H9 (cell line): ENCODE results near the gene TFF2. TPM values are rescaled to one million over a fixed set of nuclear protein-coding genes. Genes with fewer than 3 reads are reported as not detected.

ENCODE experiments used
- DNase-seq: peaks from one replicate; pipeline ENCODE4 v3.0.0-alpha.2; 2017
- H2AFZ ChIP-seq: one replicate; pipeline ENCODE4 v1.6.1; 2013; ENCODE audit warnings: mild to moderate bottlenecking, low read length, control low read depth, moderate library complexity
- H2AK5ac ChIP-seq: 2 replicates; pipeline ENCODE4 v1.6.1; 2013; ENCODE audit warnings: low read length, control low read depth, mixed read lengths; ENCODE audit not compliant: insufficient read length
- H2BK120ac ChIP-seq: one replicate; pipeline ENCODE4 v1.6.1; 2013; ENCODE audit warnings: low read depth, mild to moderate bottlenecking, low read length, control low read depth, inconsistent platforms; ENCODE audit not compliant: poor library complexity, severe bottlenecking
- H2BK12ac ChIP-seq: 2 replicates; pipeline ENCODE4 v1.6.1; 2013; ENCODE audit warnings: low read length, control low read depth, mixed read lengths, low read depth; ENCODE audit not compliant: insufficient read length
- H2BK15ac ChIP-seq: 2 replicates; pipeline ENCODE4 v1.6.1; 2013; ENCODE audit warnings: low read depth, low read length, control low read depth
- H2BK20ac ChIP-seq: one replicate; pipeline ENCODE4 v1.6.1; 2013; ENCODE audit warnings: low read depth, mild to moderate bottlenecking, low read length, control low read depth, inconsistent platforms; ENCODE audit not compliant: poor library complexity, severe bottlenecking
- H2BK5ac ChIP-seq: 2 replicates; pipeline ENCODE4 v1.6.1; 2013; ENCODE audit warnings: low read length, control low read depth, mixed read lengths; ENCODE audit not compliant: insufficient read length
- H3K14ac ChIP-seq: 2 replicates; pipeline ENCODE4 v1.6.1; 2013; ENCODE audit warnings: low read length, control low read depth; ENCODE audit not compliant: insufficient read depth
- H3K18ac ChIP-seq: 2 replicates; pipeline ENCODE4 v1.6.1; 2013; ENCODE audit warnings: low read depth, mild to moderate bottlenecking, mixed read lengths, low read length, control low read depth; ENCODE audit not compliant: insufficient read length
- H3K23ac ChIP-seq: 2 replicates; pipeline ENCODE4 v1.6.1; 2013; ENCODE audit warnings: low read length, control low read depth, mixed read lengths, low read depth; ENCODE audit not compliant: insufficient read length
- H3K23me2 ChIP-seq: 2 replicates; pipeline ENCODE4 v1.6.1; 2013; ENCODE audit warnings: low read depth, mild to moderate bottlenecking, mixed read lengths, low read length, control low read depth; ENCODE audit not compliant: insufficient read length, poor library complexity, severe bottlenecking
- H3K27ac ChIP-seq: 2 replicates; pipeline ENCODE4 v1.5.1; 2013; ENCODE audit warnings: low read length, control low read depth, mixed read lengths, low read depth; ENCODE audit not compliant: insufficient read length
- H3K27me3 ChIP-seq: 2 replicates; pipeline ENCODE4 v1.6.1; 2013; ENCODE audit warnings: low read length, control low read depth, inconsistent platforms; ENCODE audit not compliant: insufficient read depth
- H3K4ac ChIP-seq: 2 replicates; pipeline ENCODE4 v1.6.1; 2013; ENCODE audit warnings: low read depth, mild to moderate bottlenecking, control low read depth, inconsistent platforms, low read length, moderate library complexity
- H3K4me1 ChIP-seq: 2 replicates; pipeline ENCODE4 v1.6.1; 2013; ENCODE audit warnings: low read length, control low read depth, inconsistent platforms; ENCODE audit not compliant: insufficient read depth
- H3K4me2 ChIP-seq: 2 replicates; pipeline ENCODE4 v1.6.1; 2013; ENCODE audit warnings: low read length, control low read depth, mixed read lengths; ENCODE audit not compliant: insufficient read length, insufficient read depth
- H3K56ac ChIP-seq: 2 replicates; pipeline ENCODE4 v1.6.1; 2013; ENCODE audit warnings: low read depth, mild to moderate bottlenecking, mixed read lengths, low read length, control low read depth; ENCODE audit not compliant: insufficient read length
- H3K79me1 ChIP-seq: 2 replicates; pipeline ENCODE4 v1.6.1; 2013; ENCODE audit warnings: low read depth, mild to moderate bottlenecking, moderate library complexity, low read length, control low read depth, inconsistent platforms; ENCODE audit not compliant: insufficient read depth, poor library complexity, severe bottlenecking
- H3K79me2 ChIP-seq: 2 replicates; pipeline ENCODE4 v1.6.1; 2013; ENCODE audit warnings: low read length, control low read depth, inconsistent platforms; ENCODE audit not compliant: insufficient read depth
- H3K9ac ChIP-seq: 2 replicates; pipeline ENCODE4 v1.6.1; 2013; ENCODE audit warnings: low read length, control low read depth, mixed read lengths; ENCODE audit not compliant: insufficient read length; ENCODE audit errors: extremely low read depth
- H3K9me3 ChIP-seq: one replicate; pipeline ENCODE4 v1.6.1; 2013; ENCODE audit warnings: low read depth, low read length, inconsistent platforms; ENCODE audit not compliant: control insufficient read depth
- H3T11ph ChIP-seq: one replicate; pipeline ENCODE4 v1.6.1; 2013; ENCODE audit warnings: mild to moderate bottlenecking, low read length, control low read depth, inconsistent platforms
- H4K20me1 ChIP-seq: one replicate; pipeline ENCODE4 v1.6.1; 2013; ENCODE audit not compliant: control insufficient read depth, insufficient read length, insufficient read depth
- H4K5ac ChIP-seq: 2 replicates; pipeline ENCODE4 v1.6.1; 2013; ENCODE audit warnings: low read depth, mild to moderate bottlenecking, mixed read lengths, low read length, control low read depth; ENCODE audit not compliant: insufficient read length
- H4K8ac ChIP-seq: replicated peaks from 2 replicates; pipeline ENCODE4 v1.6.1; 2013; ENCODE audit warnings: low read length, control low read depth, mixed read lengths, low read depth; ENCODE audit not compliant: insufficient read length
- H4K91ac ChIP-seq: 2 replicates; pipeline ENCODE4 v1.6.1; 2013; ENCODE audit warnings: low read depth, mild to moderate bottlenecking, moderate library complexity, mixed read lengths, low read length, control low read depth; ENCODE audit not compliant: insufficient read length
- H3K27ac Mint-ChIP-seq, 3 experiments: 2 replicates in 2 of 3; 3 replicates in 1 of 3; pipeline ENCODE4 v1.8.0; 2020 to 2021; ENCODE audit warnings: mixed read lengths in 3 of 3, mild to moderate bottlenecking in 1 of 3, moderate library complexity in 1 of 3
- H3K27me3 Mint-ChIP-seq: 2 replicates; pipeline ENCODE4 v1.8.0; 2021; ENCODE audit warnings: low read depth, mild to moderate bottlenecking, moderate library complexity, mixed read lengths
- H3K36me3 Mint-ChIP-seq, 3 experiments: 2 replicates in 2 of 3; 3 replicates in 1 of 3; pipeline ENCODE4 v1.8.0; 2020 to 2021; ENCODE audit warnings: low read depth in 3 of 3, mixed read lengths in 3 of 3; ENCODE audit not compliant: insufficient read depth in 1 of 3
- H3K4me1 Mint-ChIP-seq, 2 experiments: 2 replicates each; pipeline ENCODE4 v1.8.0; 2020; ENCODE audit warnings: mixed read lengths in 2 of 2
- H3K4me3 Mint-ChIP-seq, 2 experiments: 2 replicates in 1 of 2; 3 replicates in 1 of 2; pipeline ENCODE4 v1.8.0; 2020 to 2021; ENCODE audit warnings: mild to moderate bottlenecking in 2 of 2, mixed read lengths in 2 of 2, moderate library complexity in 1 of 2
- H3K9me3 Mint-ChIP-seq, 2 experiments: 2 replicates in 1 of 2; 3 replicates in 1 of 2; pipeline ENCODE4 v1.8.0; 2020; ENCODE audit warnings: mild to moderate bottlenecking in 2 of 2, mixed read lengths in 2 of 2, moderate library complexity in 1 of 2
- CTCF ChIP-seq: fragments of 200-600 bp; sonication (generic); conservative IDR thresholded peaks from 3 replicates; pipeline ENCODE4 v1.8.0; 2021; ENCODE audit warnings: antibody characterized with exemption, mild to moderate bottlenecking
- WGBS: extraction: QIAGEN DNeasy Blood & Tissue Kit; methylation state at CpG from one replicate; pipeline ENCODE4 v1.1.7; 2013; ENCODE audit warnings: missing lambda C conversion rate, low lambda C conversion rate, mixed read lengths; ENCODE audit not compliant: insufficient read length; ENCODE audit errors: extremely low coverage; 5-methylcytosine and 5-hydroxymethylcytosine counted together
- total RNA-seq: library from RNA; stranded (reverse); gene quantifications from 2 replicates; pipeline ENCODE4 v1.2.1, GENCODE V29; 2021

Gene TFF2
- total RNA-seq, 1 experiment from 2014 or later = not detected

- no peak overlapping the region for H3K9ac ChIP-seq
- no peak overlapping the region for H3K4me2 ChIP-seq
- H3K36me3 Mint-ChIP-seq = no peaks in the 10 kb centered on the region
- no peak for TF ChIP-seq CTCF
- H3K23me2 ChIP-seq = no peaks in the 10 kb centered on the region
- no peak overlapping the region for H2BK5ac ChIP-seq
- H3K27ac ChIP-seq = no peak overlapping the region
- no peak overlapping the region for H2AFZ ChIP-seq
- H3K27me3 ChIP-seq = no peaks in the 10 kb centered on the region
- no peak overlapping the region for H2BK12ac ChIP-seq
- H3K4ac ChIP-seq = no peak overlapping the region
- DNase-seq = no peak
- no peaks in the 10 kb centered on the region for H4K20me1 ChIP-seq
- no peak overlapping the region for H2BK20ac ChIP-seq
- no peak overlapping the region for H2AK5ac ChIP-seq
- H3K79me1 ChIP-seq = no peaks in the 10 kb centered on the region
- H4K8ac ChIP-seq = no peak overlapping the region
- no peak overlapping the region; a peak in 2 of 7 replicates for H3K27ac Mint-ChIP-seq
- no CpG with 5 or more reads among the region's 21 CpGs for WGBS
- peaks cover 7% of the 10 kb centered on the region for H3K27me3 Mint-ChIP-seq
- H3K56ac ChIP-seq = no peak overlapping the region
- H3K4me1 ChIP-seq = peaks cover 8% of the 10 kb centered on the region; the same call in 1 of the 2 replicates
- peaks cover 44 to 46% of the 10 kb centered on the region in 2 experiments for H3K4me1 Mint-ChIP-seq
- no peak overlapping the region for H3T11ph ChIP-seq
- no peak overlapping the region for H2BK120ac ChIP-seq
- H3K9me3 ChIP-seq = no peaks in the 10 kb centered on the region
- H4K5ac ChIP-seq = no peak overlapping the region
- H3K14ac ChIP-seq = no peak overlapping the region
- no peaks in the 10 kb centered on the region; a peak in 1 of 5 replicates for H3K9me3 Mint-ChIP-seq
- no peak overlapping the region for H2BK15ac ChIP-seq
- H3K79me2 ChIP-seq = no peaks in the 10 kb centered on the region
- H3K23ac ChIP-seq = no peak overlapping the region
- no peak overlapping the region; a peak in 1 of 5 replicates for H3K4me3 Mint-ChIP-seq
- no peak overlapping the region for H4K91ac ChIP-seq
- no peak overlapping the region for H3K18ac ChIP-seq
These were observed 38.8 kb downstream of the TFF2 start for GRCh38 chr21:42311816-42312625.
